DLD1 (cell line): ENCODE data around the gene DNAJC28.
"Not testable (repeated sequence)": the region's sequence is repeated elsewhere in the genome, so short reads cannot be mapped to it uniquely, and the experiment has no call there.

Source experiments
- in situ Hi-C: cut with HindIII; loops from 2 replicates; pipeline ENCODE4 v1.10.0; 2017; ENCODE audit warnings: low sequenced_read_pairs

The DNAJC28 gene

DNA sequence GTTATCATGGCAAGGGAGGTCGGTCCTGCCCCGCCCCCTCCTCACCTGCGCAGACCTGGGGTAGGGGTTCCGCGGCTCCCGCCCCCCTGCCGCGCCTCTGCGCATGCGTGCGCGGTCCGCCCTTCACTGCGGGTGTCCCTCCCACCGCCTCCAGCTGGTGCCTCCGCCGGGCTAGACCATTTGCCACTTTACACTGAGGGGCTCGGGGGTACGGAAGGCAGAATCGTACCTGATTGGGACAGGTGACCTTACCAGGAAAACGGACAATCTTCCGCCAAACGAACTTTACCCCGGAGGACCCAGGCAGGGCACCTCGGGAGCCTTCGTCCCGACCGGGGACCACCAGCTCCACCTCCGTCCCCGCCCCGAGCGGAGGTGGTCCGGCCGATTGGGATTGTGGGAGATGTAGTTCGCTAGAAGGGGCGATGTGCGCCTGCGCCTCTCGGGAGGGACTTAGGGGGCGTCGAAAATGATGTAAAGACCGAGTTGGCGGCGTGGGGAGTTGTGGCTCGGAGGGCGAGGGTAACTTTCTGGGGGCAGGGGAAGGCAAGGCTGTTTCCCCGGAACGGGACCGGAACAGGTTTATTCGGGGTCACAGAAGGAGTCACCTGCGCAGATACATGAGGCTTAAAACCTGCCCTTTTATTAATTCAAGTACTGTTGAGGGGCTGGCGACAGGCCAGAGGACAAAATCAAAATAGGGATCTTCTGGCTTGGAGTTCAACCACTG lies at the start of gene DNAJC28:
TSS of gene DNAJC28 (minus strand) at position 344 of the 730 bp plus-strand sequence. CDS start 2,323 bp downstream, outside the sequence.
- in situ Hi-C loops: no loop called here

- in situ Hi-C loops: no loop called here
These were observed 49.7 kb upstream of the DNAJC28 start for GRCh38 chr21:33541105-33541711.

- in situ Hi-C loops: no loop called here
These were observed 49.2 kb upstream of the DNAJC28 start for GRCh38 chr21:33540711-33541104.

DNA sequence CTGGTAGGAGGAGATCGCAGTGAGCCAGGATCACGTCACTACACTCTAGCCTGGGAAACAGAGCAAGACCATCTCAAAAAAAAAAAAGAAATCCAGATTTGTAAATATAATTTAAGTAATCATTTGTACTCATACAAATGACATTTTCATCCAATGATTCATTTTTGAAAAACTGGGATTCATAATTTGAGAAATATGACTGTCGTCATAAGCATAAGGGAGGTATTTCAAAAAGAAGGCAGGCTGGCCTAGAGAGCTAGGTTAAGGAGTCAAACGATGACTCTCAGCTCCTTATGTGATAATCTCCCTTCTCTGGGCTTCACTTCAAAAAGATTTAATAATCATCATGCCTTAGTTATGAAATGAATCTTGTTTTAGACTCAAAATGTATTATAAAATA lies 48.1 kb upstream of the DNAJC28 start:
- in situ Hi-C loops: no loop called here

- in situ Hi-C loops: no loop called here
These were observed 45.7 kb upstream of the DNAJC28 start for GRCh38 chr21:33537212-33537611.

GRCh38 chr21:33531007-33531406 lies 39.5 kb upstream of the DNAJC28 start:
- in situ Hi-C loops: no loop called here

- in situ Hi-C loops: no loop called here
These were observed 31.4 kb upstream of the DNAJC28 start for GRCh38 chr21:33522953-33523349.

DNA sequence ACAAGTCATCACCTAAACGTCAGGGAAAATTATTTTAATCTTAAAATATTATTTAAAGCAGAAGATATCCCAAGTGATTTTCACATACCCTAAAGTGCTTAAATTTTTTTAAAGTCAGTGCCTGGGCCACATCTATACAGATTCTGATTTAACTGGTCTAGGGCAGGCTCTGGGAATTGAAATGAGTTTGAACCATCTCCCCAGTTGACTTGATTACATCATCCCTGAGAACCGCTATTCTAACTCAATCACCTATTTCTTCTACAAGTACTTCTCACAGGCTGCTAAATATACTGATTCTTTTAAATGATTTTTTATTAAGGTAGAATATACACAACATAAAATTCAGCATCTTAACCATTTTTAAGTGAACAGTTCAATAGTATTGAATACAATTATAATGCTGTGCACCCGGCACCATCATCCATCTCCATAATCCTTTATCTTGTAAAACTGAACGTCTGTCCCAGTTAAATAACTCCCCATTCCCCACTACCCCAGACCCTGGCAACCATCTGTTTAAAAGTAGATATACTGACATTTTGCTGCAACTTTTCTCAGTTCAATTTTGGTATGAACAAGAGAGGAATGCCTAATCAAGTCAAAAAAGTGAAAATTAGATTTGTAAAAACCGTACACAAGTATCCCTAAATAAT lies 30.9 kb upstream of the DNAJC28 start:
- in situ Hi-C loops: no loop called here

DNA sequence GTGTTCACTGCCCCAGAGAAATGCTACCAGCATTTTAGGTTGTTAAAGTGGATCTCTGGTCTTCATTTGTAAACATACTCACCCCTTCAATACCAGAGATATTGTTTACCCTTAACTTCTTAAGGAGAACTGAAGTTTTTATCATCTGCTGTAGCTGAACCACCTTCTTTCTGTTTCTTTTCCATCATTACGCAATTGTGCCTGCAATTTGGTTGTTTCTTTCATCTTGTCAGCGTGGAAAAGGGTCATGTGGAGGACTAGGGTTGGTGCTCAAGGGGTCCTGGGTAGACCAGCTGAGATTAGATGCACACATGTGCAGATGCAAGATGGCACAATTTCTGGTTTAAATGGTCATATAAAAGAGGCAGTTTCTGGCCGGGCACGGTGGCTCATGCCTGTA lies 27.4 kb upstream of the DNAJC28 start:
- in situ Hi-C loops: no loop called here

GRCh38 chr21:33514229-33514628 lies 22.7 kb upstream of the DNAJC28 start:
- in situ Hi-C loops: no loop called here

- in situ Hi-C loops: no loop called here
These were observed 21.0 kb upstream of the DNAJC28 start for GRCh38 chr21:33512481-33512880.

- in situ Hi-C loops: no loop called here
These were observed 20.1 kb upstream of the DNAJC28 start for GRCh38 chr21:33511639-33512038.

- in situ Hi-C loops: no loop called here
These were observed 19.3 kb upstream of the DNAJC28 start for GRCh38 chr21:33510826-33511225.

- in situ Hi-C loops: not testable (repeated sequence)
These were observed 15.5 kb upstream of the DNAJC28 start for GRCh38 chr21:33507003-33507402.

DNA sequence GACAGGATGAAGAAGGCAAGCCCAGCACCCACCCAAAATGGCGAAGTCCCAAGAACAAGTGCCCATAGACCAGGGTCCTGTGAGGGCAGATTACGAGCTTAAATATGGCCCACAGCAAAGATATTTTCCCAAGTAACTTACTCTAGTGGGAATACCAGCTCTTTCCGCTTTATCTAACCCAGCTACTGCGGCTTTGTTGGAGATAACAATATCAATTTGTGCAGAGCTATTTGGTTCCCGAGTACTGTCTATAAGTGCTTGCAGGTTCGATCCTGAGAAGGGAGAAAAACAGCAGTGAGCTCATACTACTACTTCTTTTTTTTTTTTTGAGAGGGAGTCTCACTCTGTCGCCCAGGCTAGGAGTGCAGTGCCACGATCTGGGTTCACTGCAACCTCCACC lies 14.3 kb upstream of the DNAJC28 start:
- in situ Hi-C loops: no loop called here

DNA sequence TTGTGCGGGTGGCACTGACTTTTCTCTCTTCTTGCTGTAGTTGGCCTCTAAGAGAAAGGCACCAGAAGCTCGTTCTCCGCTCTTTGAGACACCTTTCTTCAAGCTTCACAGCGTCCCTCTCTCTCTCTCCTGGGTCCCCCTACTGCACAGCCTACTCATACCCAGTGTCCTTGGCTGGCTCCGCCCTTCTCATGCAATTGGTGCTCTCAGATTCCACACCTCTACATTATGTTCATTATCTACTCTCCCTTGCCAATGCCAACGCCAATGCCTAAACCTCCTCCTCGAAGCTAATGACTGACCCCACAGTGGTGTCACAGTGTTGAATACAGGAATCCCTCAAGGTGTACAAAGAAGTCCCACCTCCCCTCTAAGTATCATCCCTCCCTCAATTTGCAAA lies 4.8 kb upstream of the DNAJC28 start:
- in situ Hi-C loops: no loop called here

DNA sequence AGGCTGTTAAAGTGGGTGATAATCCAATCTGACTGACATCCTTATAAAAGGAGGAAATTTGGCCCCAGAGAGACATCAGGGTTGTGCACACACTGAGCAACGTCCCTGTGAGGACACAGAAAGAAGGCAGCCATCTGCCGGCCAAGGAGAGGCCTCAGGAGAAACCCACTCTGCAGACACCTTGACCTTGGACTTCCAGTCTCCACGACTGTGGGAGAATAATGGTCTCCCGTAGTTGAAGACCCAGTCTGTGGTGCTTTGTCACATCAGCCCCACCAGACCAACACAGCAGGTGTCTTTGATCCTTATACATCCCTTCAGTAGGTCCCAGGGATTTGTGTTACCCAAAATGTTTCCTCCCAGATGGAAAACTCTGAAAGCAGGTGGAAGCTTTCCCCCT lies 4.2 kb upstream of the DNAJC28 start:
- in situ Hi-C loops: no loop called here

GRCh38 chr21:33493756-33494155 lies 2.2 kb upstream of the DNAJC28 start:
- in situ Hi-C loops: no loop called here

DNA sequence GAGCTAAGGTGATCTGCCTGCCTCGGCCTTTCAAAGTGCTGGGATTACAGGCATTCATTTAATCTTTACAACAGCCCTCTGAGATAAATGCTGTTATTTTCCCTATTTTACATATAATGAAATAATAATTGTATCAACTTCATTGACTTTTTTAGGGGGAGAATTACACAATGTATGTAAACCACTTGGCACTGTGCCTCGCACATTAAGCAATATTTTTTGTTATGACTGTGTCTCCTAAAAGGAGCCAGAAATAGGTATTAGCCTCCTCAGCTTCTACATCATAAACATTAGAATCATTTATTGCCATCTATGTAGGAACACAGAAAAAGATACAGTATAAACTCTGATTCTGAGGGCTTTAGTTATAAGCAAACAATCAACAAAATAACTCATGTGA lies 1.1 kb upstream of the DNAJC28 start:
- in situ Hi-C loops: no loop called here

DNA sequence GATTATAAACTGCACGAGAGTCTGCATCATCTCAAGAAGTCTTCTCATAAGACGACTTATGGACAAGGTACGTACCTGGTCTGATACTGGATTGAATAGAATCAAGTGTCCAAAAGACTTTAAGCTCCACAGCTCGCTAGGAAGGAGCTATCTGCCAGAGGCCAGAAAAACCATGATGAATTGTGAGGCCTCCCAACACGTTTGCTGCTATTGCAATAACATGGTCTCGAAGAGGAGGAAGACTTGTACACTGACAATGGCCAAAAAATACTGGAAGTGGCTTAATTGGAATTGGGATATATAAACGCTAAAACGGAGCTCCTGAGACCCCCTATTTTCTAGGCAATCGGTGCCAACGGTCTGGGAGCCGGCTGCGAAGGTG lies 534 bp downstream of the DNAJC28 start:
- in situ Hi-C loops: no loop called here

DNA sequence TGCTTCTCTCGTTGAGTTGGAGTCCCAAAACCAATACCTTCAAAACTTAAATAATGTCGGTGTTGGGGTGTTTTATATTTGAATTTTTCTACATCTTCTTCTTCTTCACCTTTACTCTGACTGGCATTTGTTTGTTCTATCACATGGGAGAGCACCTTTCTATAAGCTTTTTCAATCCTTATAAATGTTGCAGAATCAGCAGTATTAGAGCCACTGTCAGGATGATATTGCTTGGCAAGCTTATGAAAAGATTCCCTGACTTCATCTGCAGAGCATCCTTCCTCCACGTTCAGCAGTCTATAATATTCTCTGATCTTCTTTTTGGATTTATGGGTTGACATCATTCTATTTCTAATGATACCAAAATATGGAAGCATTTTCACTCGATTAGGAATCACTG lies 2.6 kb downstream of the DNAJC28 start:
- in situ Hi-C loops: no loop called here

GRCh38 chr21:33487996-33488395 lies 3.5 kb downstream of the DNAJC28 start:
- in situ Hi-C loops: no loop called here
